ENCODE measurements around the gene NCKAP5. TPM values are rescaled to one million over a fixed set of nuclear protein-coding genes. Genes with fewer than 3 reads are reported as not detected.
"Not testable (repeated sequence)": the region's sequence is repeated elsewhere in the genome, so short reads cannot be mapped to it uniquely, and the experiment has no call there.

Gene NCKAP5
- total and polyA plus RNA-seq, 2 donors (not counting 1 experiment from before 2014, with no cell fraction given), result not detected

GRCh38 chr2:133521146-133521745 is 47.0 kb downstream of the NCKAP5 start:
- Histone ChIP-seq H3K4me3 (ENCODE audit: control extremely low read depth in 1 of 5, extremely low read depth in 1 of 5, insufficient read depth in 1 of 5, low read depth in 2 of 5, low read length in 4 of 5) (no peak overlapping the region), H3K79me2 (ENCODE audit: control insufficient read depth, insufficient read depth, low read length) (no peaks in the 10 kb centered on the region), H3K4me1 (ENCODE audit: control insufficient read depth in 2 of 2, insufficient read depth in 2 of 2, low read length in 2 of 2) (no peaks in the 10 kb centered on the region), H3K36me3 (replicated peaks in 1 of 2; ENCODE audit: control extremely low read depth in 1 of 2, control insufficient read depth in 1 of 2, extremely low read depth in 1 of 2, insufficient read depth in 2 of 2, low read length in 1 of 2) (no peaks in the 10 kb centered on the region), H3K4me2 (replicated peaks; ENCODE audit: low read depth, low read length, poor library complexity, severe bottlenecking) (no peak overlapping the region), H3K9me3 (ENCODE audit: control extremely low read depth in 1 of 3, control insufficient read depth in 2 of 3, insufficient read depth in 1 of 3, low read length in 2 of 3) (no peaks in the 10 kb centered on the region), H3K9ac (ENCODE audit: low read length) (no peak overlapping the region), H3K27ac (ENCODE audit: low read length in 2 of 2) (no peak overlapping the region), H3K27me3 (replicated peaks in 1 of 4; ENCODE audit: control extremely low read depth in 1 of 4, control insufficient read depth in 3 of 4, insufficient read depth in 4 of 4, low read length in 3 of 4) (no peaks in the 10 kb centered on the region), H2AFZ (ENCODE audit: insufficient read depth, low read depth, low read length, poor library complexity, severe bottlenecking) (no peak overlapping the region), H4K20me1 (ENCODE audit: control insufficient read depth, insufficient read depth, low read length, poor library complexity, severe bottlenecking) (no peaks in the 10 kb centered on the region)
- Mint-ChIP-seq H3K4me3 (no peak overlapping the region), H3K9me3 (ENCODE audit: insufficient read depth) (no peaks in the 10 kb centered on the region), H3K4me1 (no peaks in the 10 kb centered on the region), H3K27me3 (peaks cover 7% of the 10 kb centered on the region), H3K27ac (no peak overlapping the region)
- 72% methylated on average over 2 of the region's 3 CpGs for WGBS (ENCODE audit: insufficient coverage)
- intact Hi-C loops (cut with micrococcal nuclease), result no loop called here
- ChIA-PET POLR2A (no interaction called here), CTCF (no interaction called here)
- no peak for DNase-seq
- TF ChIP-seq, protein P1, sequence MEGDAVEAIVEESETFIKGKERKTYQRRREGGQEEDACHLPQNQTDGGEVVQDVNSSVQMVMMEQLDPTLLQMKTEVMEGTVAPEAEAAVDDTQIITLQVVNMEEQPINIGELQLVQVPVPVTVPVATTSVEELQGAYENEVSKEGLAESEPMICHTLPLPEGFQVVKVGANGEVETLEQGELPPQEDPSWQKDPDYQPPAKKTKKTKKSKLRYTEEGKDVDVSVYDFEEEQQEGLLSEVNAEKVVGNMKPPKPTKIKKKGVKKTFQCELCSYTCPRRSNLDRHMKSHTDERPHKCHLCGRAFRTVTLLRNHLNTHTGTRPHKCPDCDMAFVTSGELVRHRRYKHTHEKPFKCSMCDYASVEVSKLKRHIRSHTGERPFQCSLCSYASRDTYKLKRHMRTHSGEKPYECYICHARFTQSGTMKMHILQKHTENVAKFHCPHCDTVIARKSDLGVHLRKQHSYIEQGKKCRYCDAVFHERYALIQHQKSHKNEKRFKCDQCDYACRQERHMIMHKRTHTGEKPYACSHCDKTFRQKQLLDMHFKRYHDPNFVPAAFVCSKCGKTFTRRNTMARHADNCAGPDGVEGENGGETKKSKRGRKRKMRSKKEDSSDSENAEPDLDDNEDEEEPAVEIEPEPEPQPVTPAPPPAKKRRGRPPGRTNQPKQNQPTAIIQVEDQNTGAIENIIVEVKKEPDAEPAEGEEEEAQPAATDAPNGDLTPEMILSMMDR (IDR thresholded peaks at IDR 0.05), result no peak
- no peak for TF ChIP-seq EZH2 (IDR thresholded peaks at IDR 0.05; ENCODE audit: borderline replicate concordance, insufficient read depth, low read depth, low read length, poor library complexity, severe bottlenecking)
- no peak for ATAC-seq (ENCODE audit: low read depth)

GRCh38 chr2:133519677-133520076 is 48.6 kb downstream of the NCKAP5 start:
- H3K9me3 ChIP-seq (ENCODE audit: control extremely low read depth in 1 of 3, control insufficient read depth in 2 of 3, insufficient read depth in 1 of 3, low read length in 2 of 3); ATAC-seq (ENCODE audit: low read depth); H3K4me3 Mint-ChIP-seq; H3K27me3 Mint-ChIP-seq; H3K36me3 ChIP-seq (replicated peaks in 1 of 2; ENCODE audit: control extremely low read depth in 1 of 2, control insufficient read depth in 1 of 2, extremely low read depth in 1 of 2, insufficient read depth in 2 of 2, low read length in 1 of 2); H3K4me1 ChIP-seq (ENCODE audit: control insufficient read depth in 2 of 2, insufficient read depth in 2 of 2, low read length in 2 of 2); H3K4me3 ChIP-seq (ENCODE audit: control extremely low read depth in 1 of 5, extremely low read depth in 1 of 5, insufficient read depth in 1 of 5, low read depth in 2 of 5, low read length in 4 of 5); H3K27ac Mint-ChIP-seq; POLR2A ChIA-PET; H3K79me2 ChIP-seq (ENCODE audit: control insufficient read depth, insufficient read depth, low read length); H3K4me2 ChIP-seq (replicated peaks; ENCODE audit: low read depth, low read length, poor library complexity, severe bottlenecking); H3K9ac ChIP-seq (ENCODE audit: low read length); H3K4me1 Mint-ChIP-seq; H4K20me1 ChIP-seq (ENCODE audit: control insufficient read depth, insufficient read depth, low read length, poor library complexity, severe bottlenecking); H2AFZ ChIP-seq (ENCODE audit: insufficient read depth, low read depth, low read length, poor library complexity, severe bottlenecking); H3K27ac ChIP-seq (ENCODE audit: low read length in 2 of 2); H3K27me3 ChIP-seq (replicated peaks in 1 of 4; ENCODE audit: control extremely low read depth in 1 of 4, control insufficient read depth in 3 of 4, insufficient read depth in 4 of 4, low read length in 3 of 4); DNase-seq; H3K9me3 Mint-ChIP-seq (ENCODE audit: insufficient read depth): not testable (repeated sequence)
- intact Hi-C loops (cut with micrococcal nuclease), result loop anchor here (10.0 kb wide), 1 partner anchor 325 kb away; no protein-coding TSS in a partner anchor
- WGBS (ENCODE audit: insufficient coverage), result no CpG with 5 or more reads among the region's 7 CpGs
- CTCF ChIA-PET, result interaction anchor here (1.6 kb wide), 2 partner anchors 16 to 325 kb away, joined by 5 read pairs; no protein-coding TSS in a partner anchor
